H1 (cell line): ENCODE data around the gene ARHGEF39. TPM values are rescaled to one million over a fixed set of nuclear protein-coding genes. Genes with fewer than 3 reads are reported as not detected.

Experiments used
- CHD2 ChIP-seq: IDR thresholded peaks from 2 replicates; pipeline ENCODE4 v1.6.1; 2012; ENCODE audit warnings: low read length, improper control_type of control experiment
- CTBP2 ChIP-seq: IDR thresholded peaks from 2 replicates; pipeline ENCODE4 v1.7.0; 2011; ENCODE audit warnings: borderline replicate concordance, mild to moderate bottlenecking, moderate library complexity, mixed read lengths, low read length; ENCODE audit not compliant: insufficient read depth, insufficient read length
- KDM5A ChIP-seq: fragments of 200-600 bp; IDR thresholded peaks from 2 replicates; pipeline ENCODE4 v1.7.1; 2012; ENCODE audit warnings: mild to moderate bottlenecking, low read length, inconsistent platforms, mixed read lengths
- PHF8 ChIP-seq: fragments of 200-600 bp; sonication (generic); conservative IDR thresholded peaks from 2 replicates; pipeline ENCODE4 v1.7.1; 2012; ENCODE audit warnings: low read depth, mild to moderate bottlenecking, inconsistent platforms, low read length, moderate library complexity
- polyA plus RNA-seq, 7 experiments: library from polyadenylated mRNA; depleted of rRNA in 3 of 7; stranded (reverse) in 5 of 7; unstranded in 2 of 7; fragments of >200 nt in 5 of 7; fragments of 200-250 nt in 2 of 7; gene quantifications; 1 replicate in 5 of 7; 2 replicates in 1 of 7; 4 replicates in 1 of 7; pipeline versions ENCODE4 v1.2.1 to v1.2.3, GENCODE V29; 2011 to 2013; ENCODE audit warnings: missing spikeins in 2 of 7, mixed read lengths in 2 of 7
- total RNA-seq: library from RNA; stranded (reverse); fragmentation: NEBNext Ultra II Directional; extraction: Animal tissue kit (Norgen Biotek cat#: 25700); gene quantifications from 2 replicates; pipeline ENCODE4 v1.2.1, GENCODE V29; 2021

Gene ARHGEF39
- total and polyA plus RNA-seq, 2 of the 8 experiments (the other 6 are each of a cell fraction or from before 2014, with no cell fraction given), result 18.6 to 18.7 TPM

- TF ChIP-seq CTBP2 (no peak), PHF8 (no peak), KDM5A (no peak), CHD2 (no peak)
These were observed 37.7 kb upstream of the ARHGEF39 start (continued) for GRCh38 chr9:35702696-35703095.
